ENCODE results near the gene KRT12. TPM values are rescaled to one million over a fixed set of nuclear protein-coding genes. Genes with fewer than 3 reads are reported as not detected.
"Not testable (repeated sequence)": the region's sequence is repeated elsewhere in the genome, so short reads cannot be mapped to it uniquely, and the experiment has no call there.

Gene KRT12
- total and polyA plus RNA-seq, 2 donors from 2014 or later = not detected

DNA sequence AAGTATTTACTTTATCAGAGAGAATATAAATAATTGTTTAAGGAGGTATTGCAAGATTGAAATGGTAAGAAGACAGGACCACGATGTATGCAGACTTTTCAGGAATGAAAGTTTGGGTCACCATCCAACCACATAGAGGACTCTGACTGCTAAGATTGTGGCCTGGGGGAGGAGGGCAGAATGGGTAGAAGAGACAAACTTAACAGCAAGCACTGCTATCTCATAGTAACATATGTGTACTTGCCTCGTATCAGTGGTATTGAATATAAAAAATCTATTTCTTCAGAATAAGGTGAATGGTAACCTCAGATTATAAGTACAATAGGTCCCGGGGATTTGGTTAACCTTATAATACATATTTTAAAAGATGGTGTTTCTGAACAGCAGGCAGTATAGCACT lies 50.5 kb downstream of the KRT12 start:
- Histone ChIP-seq H3K4me3 (ENCODE audit: low read length in 3 of 3) (no peak overlapping the region), H3K9ac (ENCODE audit: low read length in 3 of 3) (no peak overlapping the region), H3K9me3 (ENCODE audit: control insufficient read depth in 2 of 3, insufficient read depth in 1 of 3, low read length in 3 of 3) (no peaks in the 10 kb centered on the region), H3K4me1 (ENCODE audit: control insufficient read depth in 2 of 3, insufficient read depth in 2 of 3, low read depth in 1 of 3, low read length in 3 of 3) (peaks cover 0 to 4% (median 0%) of the 10 kb centered on the region in 3 donors), H3K36me3 (ENCODE audit: control insufficient read depth in 2 of 3, insufficient read depth in 3 of 3, low read length in 3 of 3) (peaks cover 0 to 2% (median 0%) of the 10 kb centered on the region in 3 donors), H3K27ac (ENCODE audit: low read depth in 2 of 2, low read length in 2 of 2) (no peak overlapping the region), H3K27me3 (ENCODE audit: control insufficient read depth, insufficient read depth, low read length) (peaks cover 7% of the 10 kb centered on the region)
- TF ChIP-seq, protein P1, sequence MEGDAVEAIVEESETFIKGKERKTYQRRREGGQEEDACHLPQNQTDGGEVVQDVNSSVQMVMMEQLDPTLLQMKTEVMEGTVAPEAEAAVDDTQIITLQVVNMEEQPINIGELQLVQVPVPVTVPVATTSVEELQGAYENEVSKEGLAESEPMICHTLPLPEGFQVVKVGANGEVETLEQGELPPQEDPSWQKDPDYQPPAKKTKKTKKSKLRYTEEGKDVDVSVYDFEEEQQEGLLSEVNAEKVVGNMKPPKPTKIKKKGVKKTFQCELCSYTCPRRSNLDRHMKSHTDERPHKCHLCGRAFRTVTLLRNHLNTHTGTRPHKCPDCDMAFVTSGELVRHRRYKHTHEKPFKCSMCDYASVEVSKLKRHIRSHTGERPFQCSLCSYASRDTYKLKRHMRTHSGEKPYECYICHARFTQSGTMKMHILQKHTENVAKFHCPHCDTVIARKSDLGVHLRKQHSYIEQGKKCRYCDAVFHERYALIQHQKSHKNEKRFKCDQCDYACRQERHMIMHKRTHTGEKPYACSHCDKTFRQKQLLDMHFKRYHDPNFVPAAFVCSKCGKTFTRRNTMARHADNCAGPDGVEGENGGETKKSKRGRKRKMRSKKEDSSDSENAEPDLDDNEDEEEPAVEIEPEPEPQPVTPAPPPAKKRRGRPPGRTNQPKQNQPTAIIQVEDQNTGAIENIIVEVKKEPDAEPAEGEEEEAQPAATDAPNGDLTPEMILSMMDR (IDR thresholded peaks at IDR 0.05; ENCODE audit: borderline replicate concordance, extremely low read depth, insufficient read depth) = no peak
- intact Hi-C loops (cut with DNase I) = no loop called here
- FAIRE-seq (no peak), DNase-seq (no peak)

DNA sequence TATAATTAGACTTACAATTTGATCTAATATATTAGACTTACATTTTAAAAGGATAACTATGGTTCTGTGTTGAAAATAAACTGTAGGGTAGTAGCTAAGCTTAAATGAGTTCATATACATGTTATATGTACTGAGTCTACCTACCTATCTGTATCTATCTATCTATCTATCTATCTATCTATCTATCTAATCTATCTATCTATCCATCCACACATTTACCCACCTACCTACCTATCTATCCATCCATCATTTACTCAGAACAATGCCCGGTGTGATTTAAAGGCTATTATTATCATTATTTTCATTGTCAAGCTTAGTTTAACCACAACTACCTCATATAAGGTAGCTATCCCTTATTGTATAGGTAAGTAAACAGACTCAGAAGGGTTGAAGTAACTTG lies 51.6 kb downstream of the KRT12 start:
- no peaks in the 10 kb centered on the region for H3K9me3 ChIP-seq (ENCODE audit: control insufficient read depth in 2 of 3, insufficient read depth in 1 of 3, low read length in 3 of 3)
- DNase-seq = no peak
- intact Hi-C loops (cut with DNase I) = no loop called here
- H3K4me3 ChIP-seq (ENCODE audit: low read length in 3 of 3) = no peak overlapping the region
- H3K36me3 ChIP-seq (ENCODE audit: control insufficient read depth in 2 of 3, insufficient read depth in 3 of 3, low read length in 3 of 3) = peaks cover 0 to 2% (median 0%) of the 10 kb centered on the region in 3 donors
- no peak overlapping the region for H3K9ac ChIP-seq (ENCODE audit: low read length in 3 of 3)
- H3K4me1 ChIP-seq (ENCODE audit: control insufficient read depth in 2 of 3, insufficient read depth in 2 of 3, low read depth in 1 of 3, low read length in 3 of 3) = peaks cover 0 to 4% (median 0%) of the 10 kb centered on the region in 3 donors
- no peak overlapping the region for H3K27ac ChIP-seq (ENCODE audit: low read depth in 2 of 2, low read length in 2 of 2)
- H3K27me3 ChIP-seq (ENCODE audit: control insufficient read depth, insufficient read depth, low read length) = peaks cover 7% of the 10 kb centered on the region
- TF ChIP-seq, protein P1 (IDR thresholded peaks at IDR 0.05; ENCODE audit: borderline replicate concordance, extremely low read depth, insufficient read depth) = no peak
- no peak for FAIRE-seq

DNA sequence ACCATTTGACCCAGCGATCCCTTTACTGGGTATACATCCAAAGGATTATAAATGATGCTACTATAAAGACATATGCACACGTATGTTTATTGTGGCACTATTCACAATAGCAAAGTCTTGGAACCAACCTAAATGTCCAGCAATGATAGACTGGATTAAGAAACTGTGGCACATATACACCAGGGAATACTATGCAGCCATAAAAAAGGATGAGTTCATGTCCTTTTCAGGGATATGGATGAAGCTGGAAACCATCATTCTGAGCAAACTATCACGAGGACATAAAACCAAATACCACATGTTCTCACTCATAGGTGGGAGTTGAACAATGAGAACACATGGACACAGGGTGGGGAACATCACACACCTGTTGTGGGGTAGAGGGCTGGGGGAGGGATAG lies 52.4 kb downstream of the KRT12 start:
- H3K9me3 ChIP-seq (ENCODE audit: control insufficient read depth in 2 of 3, insufficient read depth in 1 of 3, low read length in 3 of 3); FAIRE-seq; H3K27ac ChIP-seq (ENCODE audit: low read depth in 2 of 2, low read length in 2 of 2); H3K4me1 ChIP-seq (ENCODE audit: control insufficient read depth in 2 of 3, insufficient read depth in 2 of 3, low read depth in 1 of 3, low read length in 3 of 3); DNase-seq; H3K9ac ChIP-seq (ENCODE audit: low read length in 3 of 3); intact Hi-C loops (cut with DNase I); H3K4me3 ChIP-seq (ENCODE audit: low read length in 3 of 3); H3K36me3 ChIP-seq (ENCODE audit: control insufficient read depth in 2 of 3, insufficient read depth in 3 of 3, low read length in 3 of 3): not testable (repeated sequence)
- H3K27me3 ChIP-seq (ENCODE audit: control insufficient read depth, insufficient read depth, low read length) = peaks cover 13% of the 10 kb centered on the region

DNA sequence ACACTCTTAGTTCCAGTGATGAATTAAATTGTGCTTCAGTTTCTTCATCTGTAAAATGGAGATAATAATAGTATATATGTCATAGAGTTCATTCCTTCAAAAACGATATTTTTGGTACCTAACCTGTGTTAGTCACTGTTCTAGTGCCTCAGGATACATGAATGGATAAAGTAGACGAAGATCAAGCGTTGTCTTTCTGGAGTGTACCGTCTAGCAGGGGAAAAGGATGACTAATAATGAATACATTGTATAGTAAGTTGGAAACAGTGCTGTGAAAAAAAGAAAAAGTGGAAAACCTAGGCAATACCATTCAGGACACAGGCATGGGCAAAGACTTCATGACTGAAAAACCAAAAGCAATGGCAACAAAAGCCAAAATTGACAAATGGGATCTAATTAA lies 53.2 kb downstream of the KRT12 start:
- no peak overlapping the region for H3K9ac ChIP-seq (ENCODE audit: low read length in 3 of 3)
- peaks cover 19% of the 10 kb centered on the region for H3K27me3 ChIP-seq (ENCODE audit: control insufficient read depth, insufficient read depth, low read length)
- TF ChIP-seq, protein P1 (IDR thresholded peaks at IDR 0.05; ENCODE audit: borderline replicate concordance, extremely low read depth, insufficient read depth) = no peak
- H3K4me1 ChIP-seq (ENCODE audit: control insufficient read depth in 2 of 3, insufficient read depth in 2 of 3, low read depth in 1 of 3, low read length in 3 of 3) = no peaks in the 10 kb centered on the region
- FAIRE-seq = no peak
- DNase-seq = no peak
- H3K27ac ChIP-seq (ENCODE audit: low read depth in 2 of 2, low read length in 2 of 2) = no peak overlapping the region
- H3K9me3 ChIP-seq (ENCODE audit: control insufficient read depth in 2 of 3, insufficient read depth in 1 of 3, low read length in 3 of 3) = no peaks in the 10 kb centered on the region
- intact Hi-C loops (cut with DNase I) = no loop called here
- no peak overlapping the region for H3K4me3 ChIP-seq (ENCODE audit: low read length in 3 of 3)
- peaks cover 0 to 2% (median 0%) of the 10 kb centered on the region in 3 donors for H3K36me3 ChIP-seq (ENCODE audit: control insufficient read depth in 2 of 3, insufficient read depth in 3 of 3, low read length in 3 of 3)
